Esophagus muscularis mucosa (tissue), 3 donors: ENCODE results near the gene STXBP6.

Source experiments
- CTCF ChIP-seq, 3 experiments: fragments of 200-600 bp in 2 of 3; fragments of 450-650 bp in 1 of 3; sonication (generic) in 2 of 3; IDR thresholded peaks; one replicate each; pipeline ENCODE4 v1.5.1; 2017 to 2019; ENCODE audit warnings: antibody characterized with exemption in 3 of 3, mild to moderate bottlenecking in 2 of 3, moderate library complexity in 1 of 3
- POLR2AphosphoS5 ChIP-seq, 2 donors: sonication (generic); formaldehyde crosslinking; IDR thresholded peaks; one replicate each; pipeline ENCODE4 v1.6.1; 2017; ENCODE audit warnings: antibody characterized with exemption in 2 of 2

GRCh38 chr14:24879661-24880386, 170.1 kb downstream of the STXBP6 start:
- TF ChIP-seq POLR2AphosphoS5 (IDR thresholded peaks at IDR 0.05) (no peak), CTCF (IDR thresholded peaks at IDR 0.05) (no peak)
